ENCODE measurements around the gene PADI6.

Gene PADI6

GRCh38 chr1:17377325-17377953, 5.4 kb downstream of the PADI6 start:
- no peaks in the 10 kb centered on the region for H3K79me2 ChIP-seq (ENCODE audit: insufficient read depth, low read depth)
- H3K9ac ChIP-seq = no peak overlapping the region
- H3K4me2 ChIP-seq = no peak overlapping the region
- H3K36me3 ChIP-seq (ENCODE audit: insufficient read depth) = no peaks in the 10 kb centered on the region
- H2AFZ ChIP-seq (ENCODE audit: low read depth) = no peak overlapping the region
- peaks cover 73% of the 10 kb centered on the region for H3K27me3 ChIP-seq (ENCODE audit: insufficient read depth, low read depth)
- H3K27ac ChIP-seq = no peak overlapping the region
- no peak for TF ChIP-seq CTCF (conservative IDR thresholded peaks at IDR 0.05; ENCODE audit: low read depth, low read length)
- H3K4me3 ChIP-seq (IDR thresholded peaks at IDR 0.05; ENCODE audit: insufficient read depth, low read depth, low read length) = no peak overlapping the region
- H3K4me1 ChIP-seq (ENCODE audit: low read depth, poor library complexity, severe bottlenecking) = no peaks in the 10 kb centered on the region
- H4K20me1 ChIP-seq (ENCODE audit: insufficient read depth) = no peaks in the 10 kb centered on the region

DNA sequence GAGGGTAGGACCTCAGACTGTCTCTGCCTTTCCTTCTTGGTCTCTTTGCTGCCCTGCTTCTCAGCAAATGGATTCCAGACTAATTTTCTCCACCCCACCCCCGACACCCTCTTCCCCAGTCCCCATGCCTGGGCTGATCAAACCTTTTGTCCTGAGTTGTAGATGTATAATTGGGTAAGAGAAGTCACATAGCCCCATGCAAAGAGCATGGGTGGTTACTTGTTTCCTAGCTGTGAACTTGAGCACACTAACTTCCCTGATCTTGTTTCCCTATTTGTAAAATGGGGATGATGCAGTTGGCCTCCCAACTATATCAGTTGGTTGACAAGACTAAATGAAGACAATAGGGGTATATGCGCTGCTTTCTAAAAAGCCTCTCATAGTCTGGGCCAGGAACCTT, 9.2 kb downstream of the PADI6 start:
- Histone ChIP-seq H4K20me1 (ENCODE audit: insufficient read depth) (no peaks in the 10 kb centered on the region), H2AFZ (ENCODE audit: low read depth) (no peak overlapping the region), H3K36me3 (ENCODE audit: insufficient read depth) (no peaks in the 10 kb centered on the region), H3K27me3 (ENCODE audit: insufficient read depth, low read depth) (peaks cover 86% of the 10 kb centered on the region), H3K4me3 (IDR thresholded peaks at IDR 0.05; ENCODE audit: insufficient read depth, low read depth, low read length) (no peak overlapping the region), H3K27ac (no peak overlapping the region), H3K9ac (no peak overlapping the region), H3K79me2 (ENCODE audit: insufficient read depth, low read depth) (no peaks in the 10 kb centered on the region), H3K4me2 (no peak overlapping the region), H3K4me1 (ENCODE audit: low read depth, poor library complexity, severe bottlenecking) (no peaks in the 10 kb centered on the region)
- TF ChIP-seq CTCF (conservative IDR thresholded peaks at IDR 0.05; ENCODE audit: low read depth, low read length) = no peak

DNA sequence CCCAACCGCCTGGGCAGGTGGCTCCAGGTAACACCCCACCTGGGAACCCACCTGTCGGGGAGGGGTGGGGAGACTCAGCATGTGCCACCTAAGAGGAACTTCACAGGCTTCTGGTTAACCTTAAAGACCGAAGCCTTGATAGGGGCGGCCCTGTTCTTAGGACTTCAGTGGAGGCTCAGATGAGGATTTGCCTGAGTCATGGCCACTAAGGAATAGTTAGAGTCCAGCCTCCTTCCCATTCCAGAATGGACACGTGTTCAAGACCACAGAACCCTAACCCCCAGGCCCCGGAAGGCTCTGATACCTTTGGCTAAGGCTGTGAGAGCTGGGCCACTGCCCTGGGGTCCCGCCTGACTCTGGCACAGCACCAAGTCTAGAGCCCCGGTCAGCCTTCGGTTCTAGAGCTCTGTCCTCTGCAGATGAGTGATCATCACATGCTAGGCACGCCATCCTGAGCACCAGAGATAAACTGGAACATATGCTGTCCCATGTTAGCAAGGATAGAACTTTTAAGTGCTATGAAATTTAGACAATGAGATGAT, 20.3 kb downstream of the PADI6 start:
- Histone ChIP-seq H4K20me1 (ENCODE audit: insufficient read depth) (no peaks in the 10 kb centered on the region), H3K36me3 (ENCODE audit: insufficient read depth) (no peaks in the 10 kb centered on the region), H3K9ac (no peak overlapping the region), H3K79me2 (ENCODE audit: insufficient read depth, low read depth) (no peaks in the 10 kb centered on the region), H2AFZ (ENCODE audit: low read depth) (no peak overlapping the region), H3K4me1 (ENCODE audit: low read depth, poor library complexity, severe bottlenecking) (no peaks in the 10 kb centered on the region), H3K27ac (no peak overlapping the region), H3K4me3 (IDR thresholded peaks at IDR 0.05; ENCODE audit: insufficient read depth, low read depth, low read length) (no peak overlapping the region), H3K27me3 (ENCODE audit: insufficient read depth, low read depth) (peaks cover 79% of the 10 kb centered on the region), H3K4me2 (no peak overlapping the region)
- no peak for TF ChIP-seq CTCF (conservative IDR thresholded peaks at IDR 0.05; ENCODE audit: low read depth, low read length)

GRCh38 chr1:17393230-17393629, 21.2 kb downstream of the PADI6 start:
- Histone ChIP-seq H3K4me1 (ENCODE audit: low read depth, poor library complexity, severe bottlenecking) (no peaks in the 10 kb centered on the region), H3K79me2 (ENCODE audit: insufficient read depth, low read depth) (no peaks in the 10 kb centered on the region), H3K36me3 (ENCODE audit: insufficient read depth) (no peaks in the 10 kb centered on the region), H3K4me2 (no peak overlapping the region), H3K4me3 (IDR thresholded peaks at IDR 0.05; ENCODE audit: insufficient read depth, low read depth, low read length) (no peak overlapping the region), H2AFZ (ENCODE audit: low read depth) (no peak overlapping the region), H3K27me3 (ENCODE audit: insufficient read depth, low read depth) (peaks cover 73% of the 10 kb centered on the region), H3K9ac (no peak overlapping the region), H3K27ac (no peak overlapping the region), H4K20me1 (ENCODE audit: insufficient read depth) (no peaks in the 10 kb centered on the region)
- TF ChIP-seq CTCF (conservative IDR thresholded peaks at IDR 0.05; ENCODE audit: low read depth, low read length) = no peak

Measured in KMS-11 (cell line).